GM12878 (cell line): Measurements from ENCODE around the gene CCDC9B. TPM values are rescaled to one million over a fixed set of nuclear protein-coding genes. Genes with fewer than 3 reads are reported as not detected.

ENCODE experiments used
- ATAC-seq: fragments of 200-7000 bp; cut with Tn5 transposase; 3 replicates; pipeline ENCODE4 v1.9.1; 2020; ENCODE audit warnings: mild to moderate bottlenecking, moderate library complexity
- BruUV-seq: library from RNA; stranded (reverse); fragments of 400-500 nt; replicated peaks from 2 replicates; lab custom pipeline; 2021; lab: Mats Ljungman, UMichigan
- CTCF ChIA-PET: fragments of 300-600 bp; sonication (Branson Sonifier 250); formaldehyde crosslinking; extraction: SDS; loops from one replicate; lab custom pipeline; 2021; ENCODE audit warnings: inconsistent platforms; lab: Yijun Ruan, JAX
- POLR2A ChIA-PET: fragments of 350-600 bp; formaldehyde crosslinking; extraction: SDS; loops from one replicate; lab custom pipeline; 2021; ENCODE audit warnings: inconsistent platforms; lab: Charles Lee
- RAD21 ChIA-PET: fragments of 300-600 bp; sonication (Branson Sonifier 250); formaldehyde crosslinking; loops from one replicate; lab custom pipeline; 2023; ENCODE audit warnings: antibody characterized with exemption; ENCODE audit not compliant: unreplicated experiment; lab: Charles Lee
- SMC1A ChIA-PET: fragments of 300-600 bp; sonication (Branson Sonifier 250); formaldehyde crosslinking; loops from one replicate; lab custom pipeline; 2023; ENCODE audit not compliant: unreplicated experiment, uncharacterized antibody; lab: Charles Lee
- DNase-seq: peaks from one replicate; pipeline ENCODE4 v3.0.0-alpha.2; 2011; ENCODE audit warnings: low read depth, low spot score
- FAIRE-seq: peaks from 3 replicates; lab custom pipeline; 2011; peaks lifted over from hg19 to GRCh38; lab: Jason Lieb, UNC
- H2AFZ ChIP-seq: 2 replicates; pipeline ENCODE4 v1.6.0; 2011; ENCODE audit warnings: low read depth, low read length, control low read depth; ENCODE audit not compliant: control insufficient read depth
- H3K27ac ChIP-seq: 2 replicates; pipeline ENCODE4 v1.5.1; 2011; ENCODE audit warnings: control low read depth; ENCODE audit not compliant: control insufficient read depth, insufficient read depth
- H3K27me3 ChIP-seq, 2 experiments: replicated peaks in 1 of 2; 2 replicates each; pipeline versions ENCODE4 v1.6.0 to v1.6.1; 2011; ENCODE audit warnings: low read length in 1 of 2; ENCODE audit not compliant: control insufficient read depth in 2 of 2, insufficient read depth in 2 of 2
- H3K36me3 ChIP-seq, 2 experiments: 2 replicates each; pipeline ENCODE4 v1.5.1; 2011; ENCODE audit warnings: low read length in 1 of 2; ENCODE audit not compliant: control insufficient read depth in 2 of 2, insufficient read depth in 2 of 2
- H3K4me1 ChIP-seq: 2 replicates; pipeline ENCODE4 v1.6.1; 2011; ENCODE audit warnings: mild to moderate bottlenecking, low read length, moderate library complexity, mixed read lengths; ENCODE audit not compliant: control insufficient read depth, insufficient read depth
- H3K4me2 ChIP-seq: 2 replicates; pipeline ENCODE4 v1.6.0; 2011; ENCODE audit warnings: control low read depth; ENCODE audit not compliant: control insufficient read depth, insufficient read depth
- H3K4me3 ChIP-seq: fragments of 200-600 bp; sonication (generic); 2 replicates; pipeline ENCODE4 v1.5.1; 2016
- H3K79me2 ChIP-seq: 2 replicates; pipeline ENCODE4 v1.6.0; 2011; ENCODE audit warnings: low read length; ENCODE audit not compliant: control insufficient read depth, insufficient read depth
- H3K9ac ChIP-seq: 2 replicates; pipeline ENCODE4 v1.8.0; 2011; ENCODE audit warnings: low read length, control low read depth, mixed read lengths; ENCODE audit not compliant: control insufficient read depth, insufficient read depth
- H3K9me3 ChIP-seq: replicated peaks from 3 replicates; pipeline ENCODE4 v1.5.1; 2011; ENCODE audit warnings: mild to moderate bottlenecking, low read length; ENCODE audit not compliant: control insufficient read depth, insufficient read depth
- H4K20me1 ChIP-seq: 2 replicates; pipeline ENCODE4 v1.6.0; 2011; ENCODE audit not compliant: control insufficient read depth, insufficient read depth
- BMI1 ChIP-seq: fragments of 450-650 bp; IDR thresholded peaks from 2 replicates; pipeline ENCODE4 v1.6.1; 2016; ENCODE audit warnings: mild to moderate bottlenecking, moderate library complexity, borderline replicate concordance
- HCFC1 ChIP-seq: fragments of 150-350 bp; IDR thresholded peaks from 2 replicates; pipeline ENCODE4 v1.6.1; 2014; ENCODE audit warnings: low read length
- MAX ChIP-seq: IDR thresholded peaks from 2 replicates; pipeline ENCODE4 v1.6.1; 2012; ENCODE audit warnings: low read depth, low read length, improper control_type of control experiment
- RCOR1 ChIP-seq: conservative IDR thresholded peaks from 2 replicates; pipeline ENCODE4 v1.6.1; 2012; ENCODE audit warnings: low read depth, low read length, improper control_type of control experiment
- SP1 ChIP-seq: IDR thresholded peaks from one replicate; pipeline ENCODE4 v1.6.1; 2011; ENCODE audit warnings: low read depth, low read length
- SPI1 ChIP-seq: IDR thresholded peaks from 2 replicates; pipeline ENCODE4 v1.6.1; 2011; ENCODE audit warnings: low read depth, mild to moderate bottlenecking, low read length, moderate library complexity, borderline replicate concordance; ENCODE audit not compliant: insufficient read depth
- USF1 ChIP-seq: IDR thresholded peaks from 2 replicates; pipeline ENCODE4 v1.6.1; 2011; ENCODE audit warnings: borderline replicate concordance, low read depth, mild to moderate bottlenecking, moderate library complexity, mixed read lengths, low read length; ENCODE audit not compliant: insufficient read depth; ENCODE audit errors: extremely low read length
- WRNIP1 ChIP-seq: IDR thresholded peaks from 2 replicates; pipeline ENCODE4 v1.6.1; 2011; ENCODE audit warnings: low read depth, low read length, improper control_type of control experiment, borderline replicate concordance
- WGBS: methylation state at CpG from one replicate; pipeline ENCODE4 v1.1.6; 2016; ENCODE audit warnings: low lambda C conversion rate; ENCODE audit not compliant: insufficient replicate concordance, insufficient coverage; ENCODE audit errors: missing lambda C conversion rate; 5-methylcytosine and 5-hydroxymethylcytosine counted together
- in situ Hi-C: fragments of 300-500 bp; cut with MboI; formaldehyde crosslinking; loops from 9 replicates; pipeline ENCODE4 v1.14.3; 2018; ENCODE audit warnings: mixed read lengths
- intact Hi-C: fragments of 100-400 bp; cut with micrococcal nuclease; formaldehyde crosslinking; loops from one replicate; pipeline ENCODE4 v1.14.2; 2022; ENCODE audit not compliant: unreplicated experiment
- polyA plus RNA-seq, 11 experiments: library from polyadenylated mRNA; depleted of rRNA in 4 of 11; unstranded in 6 of 11; stranded (reverse) in 5 of 11; fragments of >200 nt; fragmentation: Nextera tagmentation in 4 of 11; fragmentation: Illumina TruSeq in 1 of 11; extraction: Ambion mirVana in 4 of 11; extraction: Trizol in 1 of 11; gene quantifications; 1 replicate in 1 of 11; 2 replicates in 10 of 11; pipeline versions ENCODE4 v1.2.1 to v1.2.3, GENCODE V29; 2011 to 2016; ENCODE audit warnings: inconsistent platforms in 2 of 11, missing spikeins in 2 of 11, low read depth in 1 of 11
- total RNA-seq, 4 experiments: library from RNA; depleted of rRNA in 3 of 4; stranded (reverse); fragments of >200 nt in 3 of 4; fragmentation: Illumina TruSeq in 1 of 4; extraction: Trizol in 1 of 4; gene quantifications; 2 replicates each; pipeline versions ENCODE4 v1.2.1 to v1.2.3, GENCODE V29; 2013 to 2021

CCDC9B gene
- total and polyA plus RNA-seq, 10 of the 15 experiments (the other 5 are each of a cell fraction or from before 2014, with no cell fraction given) = 0.01 to 0.08 (median 0.03) TPM; not detected in 6

GRCh38 chr15:40310993-40311392 lies 29.7 kb downstream of the CCDC9B start:
- in situ Hi-C loops = loop anchor here (5.0 kb wide), 1 partner anchor 34 kb away; no protein-coding TSS in a partner anchor

More at GRCh38 chr15:40310993-40311392, 29.7 kb downstream of the CCDC9B start:
- H3K27ac ChIP-seq = no peak overlapping the region
- no peaks in the 10 kb centered on the region for H4K20me1 ChIP-seq
- intact Hi-C loops = loop anchor here (1.0 kb wide), 1 partner anchor 32 kb away; no protein-coding TSS in a partner anchor
- ATAC-seq (no peak), DNase-seq (no peak), FAIRE-seq (no peak)
- no peak overlapping the region for H2AFZ ChIP-seq
- TF ChIP-seq WRNIP1 (no peak), SP1 (no peak), RCOR1 (no peak), BMI1 (no peak), USF1 (no peak), HCFC1 (no peak), SPI1 (no peak), MAX (no peak)
- no peak overlapping the region for H3K4me3 ChIP-seq
- no TSS peak for BruUV-seq
- WGBS = 6% methylated on average over 3 of the region's 3 CpGs
- ChIA-PET RAD21 (interaction anchor here (3.3 to 6.8 kb wide), 2 partner anchors 26 to 33 kb away, joined by 17 to 87 read pairs; no protein-coding TSS in a partner anchor), SMC1A (interaction anchor here (0.7 to 10.0 kb wide), 5 partner anchors 9 to 374 kb away, joined by 3 to 83 read pairs (median 4); no protein-coding TSS in a partner anchor), CTCF (interaction anchor here (1.1 to 17.6 kb wide), 12 partner anchors 10 to 265 kb away, joined by 3 to 336 read pairs (median 7); partner anchors contain the start of genes CCDC9B and INAFM2), POLR2A (no interaction called here)
- no peak overlapping the region for H3K9ac ChIP-seq
- H3K4me1 ChIP-seq = peaks cover 12% of the 10 kb centered on the region
- no peaks in the 10 kb centered on the region for H3K36me3 ChIP-seq
- H3K4me2 ChIP-seq = no peak overlapping the region
- H3K27me3 ChIP-seq = peaks cover 0 to 3% of the 10 kb centered on the region in 2 experiments; a peak in 2 of 4 replicates
- H3K79me2 ChIP-seq = no peaks in the 10 kb centered on the region
- no peaks in the 10 kb centered on the region for H3K9me3 ChIP-seq
